OCI-LY1 (cell line): ENCODE data around the gene AGAP1.

Source experiments
- CTCF ChIP-seq: fragments of 200-600 bp; sonication (generic), shearing (Covaris generic); IDR thresholded peaks from 2 replicates; pipeline ENCODE4 v1.5.1; 2017; ENCODE audit warnings: mild to moderate bottlenecking, antibody characterized with exemption, low read length, moderate library complexity, mixed read lengths
- EZH2 ChIP-seq: fragments of 200-600 bp; sonication (generic), shearing (Covaris generic); IDR thresholded peaks from 2 replicates; pipeline ENCODE4 v1.8.0; 2017; ENCODE audit warnings: borderline replicate concordance, mixed run types, mild to moderate bottlenecking, antibody characterized with exemption, low read length, moderate library complexity, mixed read lengths

GRCh38 chr2:235850771-235851551, 357.1 kb downstream of the AGAP1 start:
- TF ChIP-seq CTCF (no peak), EZH2 (no peak)
